GM12873 (cell line): ENCODE results near the gene EPG5.

ENCODE experiments used
- CTCF ChIP-seq: IDR thresholded peaks from 2 replicates; pipeline ENCODE4 v1.5.1; 2012; ENCODE audit warnings: low read depth, mild to moderate bottlenecking, moderate library complexity, low read length, control low read depth; ENCODE audit not compliant: insufficient read depth; ENCODE audit errors: missing control alignments

Gene EPG5

GRCh38 chr18:45993438-45993837, 26.3 kb upstream of the EPG5 start:
- no peak for TF ChIP-seq CTCF

- no peak for TF ChIP-seq CTCF
Observed at GRCh38 chr18:45991788-45992187, 24.7 kb upstream of the EPG5 start.

- no peak for TF ChIP-seq CTCF
Observed at GRCh38 chr18:45984546-45985235, 17.6 kb upstream of the EPG5 start.

GRCh38 chr18:45981821-45982220, 14.7 kb upstream of the EPG5 start:
- TF ChIP-seq CTCF: no peak

GRCh38 chr18:45980229-45980628, 13.1 kb upstream of the EPG5 start:
- TF ChIP-seq CTCF: no peak

- no peak for TF ChIP-seq CTCF
Observed at GRCh38 chr18:45978084-45978483, 11.0 kb upstream of the EPG5 start.

- no peak for TF ChIP-seq CTCF
Observed at GRCh38 chr18:45976974-45977373, 9.8 kb upstream of the EPG5 start.
